Measurements from ENCODE around the gene SELENON.

DNA sequence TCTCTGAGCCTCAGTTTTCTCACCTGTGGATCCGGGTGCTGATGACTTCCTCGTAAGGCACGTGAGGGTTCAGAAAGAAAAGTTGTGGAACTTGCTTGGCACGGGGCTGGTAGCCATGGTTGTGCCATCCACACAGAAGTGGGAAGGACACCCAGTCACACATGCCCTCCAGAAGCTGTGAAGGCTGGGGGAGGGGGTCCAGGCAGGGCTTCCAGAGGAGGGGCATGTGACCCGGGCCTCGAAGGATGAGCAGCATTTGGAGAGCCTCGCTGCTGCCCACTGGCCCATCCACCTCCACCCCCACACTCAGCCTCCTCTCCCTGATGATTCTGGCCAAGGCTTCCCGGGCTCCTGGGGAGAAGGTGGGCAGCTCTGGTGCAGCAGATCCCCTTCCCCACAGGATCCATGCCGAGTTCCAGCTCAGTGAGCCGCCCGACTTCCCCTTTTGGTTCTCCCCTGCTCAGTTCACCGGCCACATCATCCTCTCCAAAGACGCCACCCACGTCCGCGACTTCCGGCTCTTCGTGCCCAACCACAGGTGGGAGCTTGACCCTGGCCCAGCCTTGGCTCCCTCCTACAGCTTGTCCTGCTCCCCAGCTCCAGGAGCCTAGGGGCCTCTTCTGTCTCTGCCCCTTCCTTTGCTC, 9.4 kb downstream of the SELENON start:
- TF ChIP-seq, protein P1, sequence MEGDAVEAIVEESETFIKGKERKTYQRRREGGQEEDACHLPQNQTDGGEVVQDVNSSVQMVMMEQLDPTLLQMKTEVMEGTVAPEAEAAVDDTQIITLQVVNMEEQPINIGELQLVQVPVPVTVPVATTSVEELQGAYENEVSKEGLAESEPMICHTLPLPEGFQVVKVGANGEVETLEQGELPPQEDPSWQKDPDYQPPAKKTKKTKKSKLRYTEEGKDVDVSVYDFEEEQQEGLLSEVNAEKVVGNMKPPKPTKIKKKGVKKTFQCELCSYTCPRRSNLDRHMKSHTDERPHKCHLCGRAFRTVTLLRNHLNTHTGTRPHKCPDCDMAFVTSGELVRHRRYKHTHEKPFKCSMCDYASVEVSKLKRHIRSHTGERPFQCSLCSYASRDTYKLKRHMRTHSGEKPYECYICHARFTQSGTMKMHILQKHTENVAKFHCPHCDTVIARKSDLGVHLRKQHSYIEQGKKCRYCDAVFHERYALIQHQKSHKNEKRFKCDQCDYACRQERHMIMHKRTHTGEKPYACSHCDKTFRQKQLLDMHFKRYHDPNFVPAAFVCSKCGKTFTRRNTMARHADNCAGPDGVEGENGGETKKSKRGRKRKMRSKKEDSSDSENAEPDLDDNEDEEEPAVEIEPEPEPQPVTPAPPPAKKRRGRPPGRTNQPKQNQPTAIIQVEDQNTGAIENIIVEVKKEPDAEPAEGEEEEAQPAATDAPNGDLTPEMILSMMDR (conservative IDR thresholded peaks at IDR 0.05), result no peak
- no peak for TF ChIP-seq ZFX (IDR thresholded peaks at IDR 0.05)
